H1 (cell line): Measurements from ENCODE around the gene FZD8. TPM values are rescaled to one million over a fixed set of nuclear protein-coding genes. Genes with fewer than 3 reads are reported as not detected.

ENCODE experiments used
- CBX5 ChIP-seq: fragments of 300-800, 300-1000 bp; sonication (generic); IDR thresholded peaks from 2 replicates; pipeline ENCODE4 v1.7.1; 2016; ENCODE audit warnings: antibody characterized with exemption, low read length, low read depth
- CHD7 ChIP-seq: fragments of 300-600 bp; sonication (generic); IDR thresholded peaks from 2 replicates; pipeline ENCODE4 v1.7.1; 2012; ENCODE audit warnings: low read length, moderate library complexity, mild to moderate bottlenecking, inconsistent platforms; ENCODE audit not compliant: insufficient replicate concordance
- RAD21 ChIP-seq, 2 experiments: IDR thresholded peaks in 1 of 2; conservative IDR thresholded peaks in 1 of 2; 2 replicates each; pipeline ENCODE4 v1.6.1; 2011; ENCODE audit warnings: low read depth in 2 of 2, low read length in 2 of 2, improper control_type of control experiment in 1 of 2, inconsistent platforms in 1 of 2, mild to moderate bottlenecking in 1 of 2, moderate library complexity in 1 of 2
- SUZ12 ChIP-seq: fragments of 200-600 bp; sonication (generic); IDR thresholded peaks from 2 replicates; pipeline ENCODE4 v1.6.1; 2012; ENCODE audit warnings: mild to moderate bottlenecking, inconsistent platforms, low read length, moderate library complexity, mixed read lengths
- USF2 ChIP-seq: IDR thresholded peaks from 2 replicates; pipeline ENCODE4 v1.6.1; 2011; ENCODE audit warnings: low read length, improper control_type of control experiment
- ZNF274 ChIP-seq: IDR thresholded peaks from 2 replicates; pipeline ENCODE4 v1.7.0; 2012; ENCODE audit warnings: low read length, borderline replicate concordance; ENCODE audit errors: extremely low read depth
- polyA plus RNA-seq, 7 experiments: library from polyadenylated mRNA; depleted of rRNA in 3 of 7; stranded (reverse) in 5 of 7; unstranded in 2 of 7; fragments of >200 nt in 5 of 7; fragments of 200-250 nt in 2 of 7; gene quantifications; 1 replicate in 5 of 7; 2 replicates in 1 of 7; 4 replicates in 1 of 7; pipeline versions ENCODE4 v1.2.1 to v1.2.3, GENCODE V29; 2011 to 2013; ENCODE audit warnings: missing spikeins in 2 of 7, mixed read lengths in 2 of 7
- total RNA-seq: library from RNA; stranded (reverse); fragmentation: NEBNext Ultra II Directional; extraction: Animal tissue kit (Norgen Biotek cat#: 25700); gene quantifications from 2 replicates; pipeline ENCODE4 v1.2.1, GENCODE V29; 2021

The FZD8 gene
- total and polyA plus RNA-seq, 2 of the 8 experiments (the other 6 are each of a cell fraction or from before 2014, with no cell fraction given), result 4.8 to 7.1 TPM

GRCh38 chr10:35636956-35637355 lies 5.1 kb downstream of the FZD8 start (continued):
- no peak for TF ChIP-seq CHD7
- no peak for TF ChIP-seq RAD21 (IDR thresholded peaks at IDR 0.05 in 1 of 2, conservative IDR thresholded peaks at IDR 0.05 in 1 of 2; ENCODE audit: low read depth in 2 of 2, low read length in 2 of 2)
- TF ChIP-seq ZNF274, result no peak
- TF ChIP-seq USF2, result no peak
- no peak for TF ChIP-seq SUZ12
- TF ChIP-seq CBX5, result no peak
